Measurements from ENCODE around the gene ATP6V0A4.

DNA sequence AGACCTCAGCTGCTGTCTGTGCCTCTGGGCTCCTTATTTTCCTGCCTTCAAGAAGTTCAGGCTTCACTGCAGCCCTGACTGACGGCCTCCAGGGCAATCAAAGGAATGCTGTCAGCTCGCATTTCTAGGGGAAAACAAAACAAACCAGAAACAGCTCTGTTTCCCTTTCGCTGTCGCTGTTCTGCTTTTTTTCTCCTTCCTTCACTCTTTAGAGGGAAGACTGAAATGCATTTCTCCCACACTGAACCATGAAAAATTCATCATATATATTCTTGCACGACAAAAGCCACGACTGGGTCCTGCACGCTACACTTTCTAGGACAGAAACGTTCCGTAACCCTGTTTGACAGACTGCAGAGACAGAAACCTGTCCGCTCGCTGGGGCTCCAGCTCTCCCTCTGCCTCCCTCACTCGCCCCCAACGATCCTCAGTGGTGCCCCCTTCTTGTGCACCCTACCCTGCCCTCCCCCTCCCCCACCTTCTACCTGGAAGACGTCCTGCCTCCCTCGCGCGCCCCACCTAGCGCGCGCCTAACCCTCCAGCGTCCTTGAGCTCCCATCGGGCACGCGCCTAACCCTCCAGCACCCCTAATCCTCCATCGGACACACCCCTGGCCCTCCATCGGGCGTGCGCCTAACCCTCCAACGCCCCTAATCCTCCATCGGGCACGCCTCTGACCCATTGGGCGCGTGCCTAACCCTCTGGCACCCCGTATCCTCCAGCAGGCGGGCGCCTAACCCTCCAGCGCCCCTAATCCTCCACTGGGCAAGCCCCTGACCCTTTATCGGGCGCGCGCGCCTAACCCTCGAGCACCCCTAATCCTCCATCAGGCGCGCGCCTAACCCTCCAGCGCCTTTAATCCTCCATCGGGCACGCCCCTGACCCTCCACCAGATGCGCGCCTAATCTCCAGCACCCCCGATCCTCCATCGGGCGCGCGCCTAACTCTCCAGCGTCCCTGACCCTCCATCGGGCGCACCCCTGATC, 134.0 kb downstream of the ATP6V0A4 start:
- TF ChIP-seq SP1 (IDR thresholded peaks at IDR 0.05) (no peak), SUZ12 (IDR thresholded peaks at IDR 0.05) (no peak), BHLHE40 (IDR thresholded peaks at IDR 0.05; ENCODE audit: borderline replicate concordance) (no peak), ARNT (IDR thresholded peaks at IDR 0.05) (no peak), FOXM1 (IDR thresholded peaks at IDR 0.05; ENCODE audit: borderline replicate concordance) (no peak), ELF4 (IDR thresholded peaks at IDR 0.05) (no peak), LEF1 (IDR thresholded peaks at IDR 0.05; ENCODE audit: borderline replicate concordance) (no peak), TARDBP (IDR thresholded peaks at IDR 0.05) (no peak), FOXA1 (IDR thresholded peaks at IDR 0.05) (no peak), ZNF384 (IDR thresholded peaks at IDR 0.05) (no peak), CTBP1 (IDR thresholded peaks at IDR 0.05; ENCODE audit: borderline replicate concordance) (no peak), HDGF (IDR thresholded peaks at IDR 0.05; ENCODE audit: borderline replicate concordance) (no peak), FOXK2 (IDR thresholded peaks at IDR 0.05) (no peak)
- TF ChIP-seq, protein P1, sequence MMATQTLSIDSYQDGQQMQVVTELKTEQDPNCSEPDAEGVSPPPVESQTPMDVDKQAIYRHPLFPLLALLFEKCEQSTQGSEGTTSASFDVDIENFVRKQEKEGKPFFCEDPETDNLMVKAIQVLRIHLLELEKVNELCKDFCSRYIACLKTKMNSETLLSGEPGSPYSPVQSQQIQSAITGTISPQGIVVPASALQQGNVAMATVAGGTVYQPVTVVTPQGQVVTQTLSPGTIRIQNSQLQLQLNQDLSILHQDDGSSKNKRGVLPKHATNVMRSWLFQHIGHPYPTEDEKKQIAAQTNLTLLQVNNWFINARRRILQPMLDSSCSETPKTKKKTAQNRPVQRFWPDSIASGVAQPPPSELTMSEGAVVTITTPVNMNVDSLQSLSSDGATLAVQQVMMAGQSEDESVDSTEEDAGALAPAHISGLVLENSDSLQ (IDR thresholded peaks at IDR 0.05): peak; percentile 87
